Calu3 (cell line): Measurements from ENCODE around the gene TAGLN2. TPM values are rescaled to one million over a fixed set of nuclear protein-coding genes. Genes with fewer than 3 reads are reported as not detected.

Experiments used
- BruUV-seq: library from RNA; stranded (reverse); fragments of 400-500 nt; replicated peaks from 2 replicates; lab custom pipeline; 2021; lab: Mats Ljungman, UMichigan
- CTCF ChIA-PET: fragments of 300-600 bp; sonication (Branson Sonifier 250); formaldehyde crosslinking; loops from one replicate; lab custom pipeline; 2022; ENCODE audit warnings: antibody characterized with exemption; lab: Charles Lee
- DNase-seq: peaks from one replicate; pipeline ENCODE4 v3.0.0; 2022
- H3K27ac Mint-ChIP-seq: one replicate; pipeline ENCODE4 v1.8.0; 2022; ENCODE audit warnings: mixed read lengths; ENCODE audit not compliant: unreplicated experiment
- H3K27me3 Mint-ChIP-seq: one replicate; pipeline ENCODE4 v1.8.0; 2022; ENCODE audit warnings: mixed read lengths; ENCODE audit not compliant: unreplicated experiment
- H3K36me3 Mint-ChIP-seq: one replicate; pipeline ENCODE4 v1.8.0; 2022; ENCODE audit warnings: mild to moderate bottlenecking, moderate library complexity, mixed read lengths; ENCODE audit not compliant: insufficient read depth, unreplicated experiment
- H3K4me1 Mint-ChIP-seq: one replicate; pipeline ENCODE4 v1.8.0; 2022; ENCODE audit warnings: mild to moderate bottlenecking, low read depth, mixed read lengths; ENCODE audit not compliant: unreplicated experiment
- H3K4me3 Mint-ChIP-seq: one replicate; pipeline ENCODE4 v1.8.0; 2022; ENCODE audit warnings: mild to moderate bottlenecking, low read depth, moderate library complexity, mixed read lengths; ENCODE audit not compliant: unreplicated experiment
- H3K9me3 Mint-ChIP-seq: one replicate; pipeline ENCODE4 v1.8.0; 2022; ENCODE audit warnings: low read depth, mixed read lengths; ENCODE audit not compliant: unreplicated experiment
- intact Hi-C: fragments of 100-400 bp; cut with micrococcal nuclease; formaldehyde crosslinking; loops from one replicate; pipeline ENCODE4 v1.10.0; 2022; ENCODE audit not compliant: unreplicated experiment
- total RNA-seq: library from RNA; stranded (reverse); gene quantifications from 2 replicates; pipeline ENCODE4 v1.2.3, GENCODE V29; 2022
- TF ChIP-seq, protein P1 (sequence below): fragments of 200-600 bp; IDR thresholded peaks from one replicate; pipeline ENCODE4 v1.8.0; 2022; ENCODE audit warnings: antibody characterized with exemption; ENCODE audit not compliant: unreplicated experiment

TAGLN2 gene
- total RNA-seq, 1 experiment from 2014 or later, result 708 TPM

DNA sequence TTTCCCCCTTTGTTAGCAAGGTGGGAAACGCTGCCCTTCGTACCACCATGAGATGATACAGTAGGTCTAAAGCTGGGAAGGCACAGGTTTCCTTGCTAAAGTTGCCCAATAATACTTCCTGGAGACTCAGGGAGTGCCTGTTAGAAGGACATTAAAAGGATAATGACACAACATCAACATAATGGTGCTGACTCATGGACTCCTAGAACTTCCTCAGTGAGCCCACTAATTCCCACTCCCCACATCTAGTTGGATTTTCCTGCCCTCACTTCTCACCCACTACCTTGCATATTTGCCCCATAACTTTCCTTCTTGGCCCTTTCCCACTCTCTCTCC lies 42.8 kb downstream of the TAGLN2 start:
- no peak for DNase-seq
- intact Hi-C loops, result no loop called here
- no peaks in the 10 kb centered on the region for H3K27me3 Mint-ChIP-seq
- TF ChIP-seq, protein P1, sequence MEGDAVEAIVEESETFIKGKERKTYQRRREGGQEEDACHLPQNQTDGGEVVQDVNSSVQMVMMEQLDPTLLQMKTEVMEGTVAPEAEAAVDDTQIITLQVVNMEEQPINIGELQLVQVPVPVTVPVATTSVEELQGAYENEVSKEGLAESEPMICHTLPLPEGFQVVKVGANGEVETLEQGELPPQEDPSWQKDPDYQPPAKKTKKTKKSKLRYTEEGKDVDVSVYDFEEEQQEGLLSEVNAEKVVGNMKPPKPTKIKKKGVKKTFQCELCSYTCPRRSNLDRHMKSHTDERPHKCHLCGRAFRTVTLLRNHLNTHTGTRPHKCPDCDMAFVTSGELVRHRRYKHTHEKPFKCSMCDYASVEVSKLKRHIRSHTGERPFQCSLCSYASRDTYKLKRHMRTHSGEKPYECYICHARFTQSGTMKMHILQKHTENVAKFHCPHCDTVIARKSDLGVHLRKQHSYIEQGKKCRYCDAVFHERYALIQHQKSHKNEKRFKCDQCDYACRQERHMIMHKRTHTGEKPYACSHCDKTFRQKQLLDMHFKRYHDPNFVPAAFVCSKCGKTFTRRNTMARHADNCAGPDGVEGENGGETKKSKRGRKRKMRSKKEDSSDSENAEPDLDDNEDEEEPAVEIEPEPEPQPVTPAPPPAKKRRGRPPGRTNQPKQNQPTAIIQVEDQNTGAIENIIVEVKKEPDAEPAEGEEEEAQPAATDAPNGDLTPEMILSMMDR, result no peak
- H3K36me3 Mint-ChIP-seq, result no peaks in the 10 kb centered on the region
- no peaks in the 10 kb centered on the region for H3K9me3 Mint-ChIP-seq
- no peak overlapping the region for H3K4me3 Mint-ChIP-seq
- H3K27ac Mint-ChIP-seq, result no peak overlapping the region
- no peaks in the 10 kb centered on the region for H3K4me1 Mint-ChIP-seq
- BruUV-seq, result no TSS peak
- CTCF ChIA-PET, result interaction anchor here (0.5 to 1.6 kb wide), 2 partner anchors 41 to 125 kb away, joined by 5 to 8 read pairs; no protein-coding TSS in a partner anchor

DNA sequence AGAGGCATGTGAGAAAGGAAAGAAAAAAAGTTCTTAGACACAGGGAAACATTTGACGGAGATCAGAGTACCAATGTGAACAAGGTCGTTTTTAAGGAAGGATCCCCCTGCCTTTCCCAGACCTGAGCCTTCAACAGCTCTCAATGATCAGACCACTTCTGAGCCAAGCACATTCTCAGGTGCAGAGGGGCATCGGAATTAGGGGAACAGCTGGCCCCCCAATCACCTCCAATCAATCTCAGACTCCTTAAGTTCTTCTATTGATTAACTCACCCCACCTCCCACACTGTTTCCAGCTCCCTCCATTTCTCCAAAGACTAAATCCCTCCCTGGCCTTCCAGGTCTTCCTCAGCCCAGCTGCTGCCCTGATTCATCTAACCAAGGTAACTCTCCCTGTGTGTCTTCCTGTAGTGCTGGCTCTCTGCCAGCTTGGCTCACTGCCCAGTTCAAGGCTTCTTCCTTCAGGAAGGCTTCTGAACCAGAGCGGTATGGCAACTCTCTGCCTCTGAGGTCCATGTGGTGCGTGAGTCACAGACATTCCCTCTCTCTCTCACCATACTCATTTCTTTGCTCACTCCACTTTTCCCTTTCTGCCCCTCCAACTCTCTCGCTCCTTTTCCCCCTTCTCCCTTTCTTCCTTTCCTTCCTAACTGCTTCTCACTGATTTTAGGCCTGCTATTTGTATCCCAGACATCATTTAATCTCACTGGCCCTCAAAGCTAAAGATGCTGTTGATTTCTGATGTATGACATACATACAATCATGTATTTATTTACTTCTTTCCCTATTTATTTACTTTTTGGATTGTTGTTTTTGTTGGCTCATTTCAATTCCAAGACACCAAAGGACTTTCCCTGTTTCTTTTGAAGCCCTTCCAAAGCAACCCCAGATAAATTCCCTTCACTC lies 43.4 kb downstream of the TAGLN2 start:
- H3K4me3 Mint-ChIP-seq, result no peak overlapping the region
- no peaks in the 10 kb centered on the region for H3K4me1 Mint-ChIP-seq
- H3K27me3 Mint-ChIP-seq, result no peaks in the 10 kb centered on the region
- H3K27ac Mint-ChIP-seq, result no peak overlapping the region
- CTCF ChIA-PET, result interaction anchor here (0.5 to 1.6 kb wide), 7 partner anchors 9 to 703 kb away, joined by 3 to 8 read pairs (median 4); no protein-coding TSS in a partner anchor
- TF ChIP-seq, protein P1, result no peak
- no peaks in the 10 kb centered on the region for H3K36me3 Mint-ChIP-seq
- no TSS peak for BruUV-seq
- DNase-seq, result peak; percentile 95
- H3K9me3 Mint-ChIP-seq, result no peaks in the 10 kb centered on the region
- intact Hi-C loops, result no loop called here

DNA sequence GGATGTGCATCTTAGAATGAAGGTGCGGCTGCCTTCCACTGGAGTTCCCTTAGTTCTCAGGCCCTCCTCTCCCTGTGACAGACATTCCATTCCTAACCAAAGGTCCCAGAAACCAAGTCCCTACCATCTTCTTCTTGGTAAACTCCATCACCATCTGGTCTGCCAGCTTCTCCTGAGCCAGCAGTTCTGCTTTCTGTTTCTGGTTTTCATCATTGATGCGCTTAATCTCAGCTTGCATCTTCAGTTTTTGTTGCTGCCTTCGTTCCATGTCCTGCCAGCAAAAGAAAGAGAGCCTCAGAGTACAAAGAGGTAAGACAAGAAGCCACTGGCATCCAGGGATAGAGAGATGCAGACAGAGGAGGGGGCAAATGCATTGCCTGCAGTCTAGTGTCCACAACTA lies 44.9 kb downstream of the TAGLN2 start:
- no peak overlapping the region for H3K27ac Mint-ChIP-seq
- H3K36me3 Mint-ChIP-seq, result no peaks in the 10 kb centered on the region
- no peak for DNase-seq
- H3K9me3 Mint-ChIP-seq, result no peaks in the 10 kb centered on the region
- H3K27me3 Mint-ChIP-seq, result no peaks in the 10 kb centered on the region
- intact Hi-C loops, result no loop called here
- BruUV-seq, result no TSS peak
- no peak overlapping the region for H3K4me3 Mint-ChIP-seq
- TF ChIP-seq, protein P1, result no peak
- CTCF ChIA-PET, result interaction anchor here (0.9 to 1.3 kb wide), 5 partner anchors 10 to 81 kb away, joined by 3 to 4 read pairs (median 4); no protein-coding TSS in a partner anchor
- no peaks in the 10 kb centered on the region for H3K4me1 Mint-ChIP-seq

DNA sequence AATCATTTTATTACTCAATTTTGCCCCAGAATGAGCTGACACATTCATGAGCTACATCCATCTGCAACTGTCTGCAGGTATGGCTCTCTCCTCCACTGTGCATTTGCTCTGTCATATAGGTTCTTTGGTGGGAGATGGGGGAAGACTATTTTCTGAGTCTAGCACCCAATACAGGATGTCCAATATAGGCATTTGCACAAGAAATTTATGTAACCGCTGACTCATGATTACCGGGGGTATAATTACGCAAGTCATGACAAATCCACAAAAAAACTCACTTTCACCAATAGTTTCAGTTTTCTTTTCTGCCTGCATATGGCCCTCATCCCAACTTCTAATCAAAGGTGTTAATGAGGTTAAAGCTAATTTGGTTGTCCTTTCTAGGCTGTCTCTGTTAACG lies 45.3 kb downstream of the TAGLN2 start:
- TF ChIP-seq, protein P1, result no peak
- DNase-seq, result no peak
- no peaks in the 10 kb centered on the region for H3K9me3 Mint-ChIP-seq
- H3K27me3 Mint-ChIP-seq, result no peaks in the 10 kb centered on the region
- CTCF ChIA-PET, result interaction anchor here (0.9 to 1.3 kb wide), 5 partner anchors 10 to 81 kb away, joined by 3 to 4 read pairs (median 4); no protein-coding TSS in a partner anchor
- intact Hi-C loops, result no loop called here
- BruUV-seq, result no TSS peak
- H3K4me3 Mint-ChIP-seq, result no peak overlapping the region
- no peaks in the 10 kb centered on the region for H3K36me3 Mint-ChIP-seq
- no peaks in the 10 kb centered on the region for H3K4me1 Mint-ChIP-seq
- no peak overlapping the region for H3K27ac Mint-ChIP-seq
